Astrocyte (in vitro differentiated cells and primary cell): Measurements from ENCODE around the gene BZW1. TPM values are rescaled to one million over a fixed set of nuclear protein-coding genes. Genes with fewer than 3 reads are reported as not detected.
A peak's percentile ranks its signal among the peaks of the same experiment; 100 is the strongest.

ENCODE experiments used
- DNase-seq: peaks from one replicate; pipeline ENCODE4 v3.0.0-alpha.2; 2010; ENCODE audit warnings: low read depth
- FAIRE-seq: peaks from 2 replicates; lab custom pipeline; 2011; peaks lifted over from hg19 to GRCh38; lab: Jason Lieb, UNC
- H2AFZ ChIP-seq: 2 replicates; pipeline ENCODE4 v1.6.0; 2012; ENCODE audit warnings: low read depth, low read length, inconsistent platforms
- H3K27ac ChIP-seq: 2 replicates; pipeline ENCODE4 v1.5.1; 2011; ENCODE audit warnings: low read depth, low read length, inconsistent platforms
- H3K27me3 ChIP-seq: 2 replicates; pipeline ENCODE4 v1.6.0; 2011; ENCODE audit warnings: low read length, inconsistent platforms; ENCODE audit not compliant: insufficient read depth
- H3K36me3 ChIP-seq: 2 replicates; pipeline ENCODE4 v1.5.1; 2011; ENCODE audit warnings: low read length, inconsistent platforms; ENCODE audit not compliant: insufficient read depth
- H3K4me1 ChIP-seq: 2 replicates; pipeline ENCODE4 v1.5.1; 2011; ENCODE audit warnings: low read length, inconsistent platforms; ENCODE audit not compliant: insufficient read depth
- H3K4me2 ChIP-seq: 2 replicates; pipeline ENCODE4 v1.6.0; 2012; ENCODE audit warnings: low read length, inconsistent platforms
- H3K4me3 ChIP-seq: 2 replicates; pipeline ENCODE4 v1.5.1; 2011; ENCODE audit warnings: low read depth, mild to moderate bottlenecking, low read length, inconsistent platforms; ENCODE audit not compliant: insufficient read depth
- H3K79me2 ChIP-seq: 2 replicates; pipeline ENCODE4 v1.6.0; 2012; ENCODE audit warnings: mild to moderate bottlenecking, low read length, inconsistent platforms; ENCODE audit not compliant: insufficient read depth
- H3K9ac ChIP-seq: 2 replicates; pipeline ENCODE4 v1.6.0; 2012; ENCODE audit warnings: mild to moderate bottlenecking, low read length, inconsistent platforms
- H3K9me3 ChIP-seq: 2 replicates; pipeline ENCODE4 v1.5.1; 2012; ENCODE audit warnings: low read depth, mild to moderate bottlenecking, low read length, inconsistent platforms; ENCODE audit not compliant: insufficient read depth
- H4K20me1 ChIP-seq: 2 replicates; pipeline ENCODE4 v1.6.0; 2012; ENCODE audit warnings: low read length, inconsistent platforms; ENCODE audit not compliant: insufficient read depth
- H3K27ac Mint-ChIP-seq: one replicate; pipeline ENCODE4 v1.8.0; 2021; ENCODE audit warnings: mild to moderate bottlenecking, mixed read lengths; ENCODE audit not compliant: unreplicated experiment
- H3K27me3 Mint-ChIP-seq: one replicate; pipeline ENCODE4 v1.8.0; 2021; ENCODE audit warnings: low read depth, mixed read lengths; ENCODE audit not compliant: unreplicated experiment
- H3K36me3 Mint-ChIP-seq: one replicate; pipeline ENCODE4 v1.8.0; 2021; ENCODE audit warnings: low read depth, mixed read lengths; ENCODE audit not compliant: unreplicated experiment
- H3K4me1 Mint-ChIP-seq: one replicate; pipeline ENCODE4 v1.8.0; 2021; ENCODE audit warnings: low read depth, mixed read lengths; ENCODE audit not compliant: unreplicated experiment
- H3K4me3 Mint-ChIP-seq: one replicate; pipeline ENCODE4 v1.8.0; 2021; ENCODE audit warnings: mild to moderate bottlenecking, moderate library complexity, mixed read lengths; ENCODE audit not compliant: unreplicated experiment
- H3K9me3 Mint-ChIP-seq: one replicate; pipeline ENCODE4 v1.8.0; 2021; ENCODE audit warnings: mild to moderate bottlenecking, mixed read lengths; ENCODE audit not compliant: unreplicated experiment
- CTCF ChIP-seq: IDR thresholded peaks from 2 replicates; pipeline ENCODE4 v1.5.1; 2011; ENCODE audit warnings: low read depth, mild to moderate bottlenecking, inconsistent platforms, low read length, moderate library complexity; ENCODE audit not compliant: insufficient read depth
- EZH2 ChIP-seq: IDR thresholded peaks from 2 replicates; pipeline ENCODE4 v1.6.1; 2012; ENCODE audit warnings: mild to moderate bottlenecking, low read length, inconsistent platforms; ENCODE audit not compliant: insufficient read depth
- total RNA-seq: library from RNA; stranded (reverse); gene quantifications from 2 replicates; pipeline ENCODE4 v1.2.1, GENCODE V29; 2021

The BZW1 gene
- total RNA-seq, 1 donor from 2014 or later = 322 TPM

GRCh38 chr2:200850512-200851256 is 39.0 kb downstream of the BZW1 start:
- TF ChIP-seq EZH2 = no peak
- no peak for TF ChIP-seq CTCF
- no peak for FAIRE-seq

DNA sequence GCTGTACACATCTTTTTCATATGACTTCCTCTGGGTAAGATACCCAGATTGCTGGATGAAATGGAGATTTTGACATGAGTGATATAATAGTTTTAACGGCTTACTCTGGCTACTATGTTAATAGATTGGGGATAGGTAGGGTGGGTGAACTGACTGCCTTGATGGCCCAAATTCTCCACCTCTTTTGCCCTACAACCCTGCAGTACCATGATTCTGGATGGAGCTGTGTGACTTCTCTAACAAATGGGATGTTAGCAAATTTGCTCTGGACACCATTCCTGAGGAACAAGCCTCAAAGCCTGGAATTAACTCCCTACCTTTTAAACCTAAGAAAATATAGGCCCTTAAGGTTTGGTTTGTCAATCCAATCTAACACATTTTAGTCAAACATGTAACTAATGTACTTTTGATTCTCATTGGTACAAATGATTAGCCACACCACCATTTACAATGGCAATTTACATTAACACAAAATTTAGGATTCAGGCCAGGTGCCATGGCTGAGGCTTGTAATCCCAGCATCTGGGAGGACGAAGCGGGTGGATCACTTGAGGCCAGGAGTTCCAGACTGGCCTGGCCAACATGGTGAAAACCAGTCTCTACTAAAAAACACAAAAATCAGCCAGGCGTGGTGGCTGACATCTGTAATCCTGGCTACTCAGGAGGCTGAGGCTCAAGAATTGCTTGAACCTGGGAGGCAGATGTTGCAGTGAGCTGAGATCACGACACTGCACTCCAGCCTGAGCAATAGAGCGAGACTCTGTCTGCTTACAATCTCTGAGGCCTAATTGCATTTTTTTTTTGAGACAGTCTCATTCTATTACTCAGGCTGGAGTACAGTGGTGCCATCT is 39.9 kb downstream of the BZW1 start:
- Mint-ChIP-seq H3K4me3 (peak overlapping the region; percentile 40), H3K4me1 (no peaks in the 10 kb centered on the region), H3K36me3 (peaks cover 18% of the 10 kb centered on the region), H3K27ac (no peak overlapping the region), H3K27me3 (no peaks in the 10 kb centered on the region), H3K9me3 (peaks cover 1% of the 10 kb centered on the region)
- peaks cover 53% of the 10 kb centered on the region for H4K20me1 ChIP-seq
- FAIRE-seq = no peak
- peaks cover 5% of the 10 kb centered on the region for H3K79me2 ChIP-seq
- DNase-seq = no peak
- no peak overlapping the region for H2AFZ ChIP-seq
- TF ChIP-seq CTCF (no peak), EZH2 (no peak)
- no peak overlapping the region for H3K27ac ChIP-seq
- H3K36me3 ChIP-seq = peaks cover 48% of the 10 kb centered on the region
- H3K27me3 ChIP-seq = no peaks in the 10 kb centered on the region
- no peaks in the 10 kb centered on the region for H3K9me3 ChIP-seq
- no peak overlapping the region for H3K9ac ChIP-seq
- no peak overlapping the region for H3K4me2 ChIP-seq
- H3K4me3 ChIP-seq = no peak overlapping the region
- no peaks in the 10 kb centered on the region for H3K4me1 ChIP-seq

More at GRCh38 chr2:200850512-200851256, 39.0 kb downstream of the BZW1 start:
- Mint-ChIP-seq H3K27me3 (no peaks in the 10 kb centered on the region), H3K27ac (peak overlapping the region; percentile 11), H3K9me3 (peaks cover 1% of the 10 kb centered on the region), H3K4me3 (peak overlapping the region; percentile 40), H3K36me3 (peaks cover 15% of the 10 kb centered on the region), H3K4me1 (no peaks in the 10 kb centered on the region)
- Histone ChIP-seq H3K27ac (no peak overlapping the region), H3K4me2 (no peak overlapping the region), H3K79me2 (no peaks in the 10 kb centered on the region), H3K36me3 (peaks cover 43% of the 10 kb centered on the region), H3K9me3 (no peaks in the 10 kb centered on the region), H3K4me1 (no peaks in the 10 kb centered on the region), H3K9ac (no peak overlapping the region), H4K20me1 (peaks cover 45% of the 10 kb centered on the region), H3K27me3 (no peaks in the 10 kb centered on the region), H3K4me3 (no peak overlapping the region), H2AFZ (no peak overlapping the region)
- DNase-seq = no peak
